ENCODE data around the gene ABHD16A. TPM values are rescaled to one million over a fixed set of nuclear protein-coding genes. Genes with fewer than 3 reads are reported as not detected.

The ABHD16A gene
- polyA plus RNA-seq, 1 donor from 2014 or later, result 130 TPM

DNA sequence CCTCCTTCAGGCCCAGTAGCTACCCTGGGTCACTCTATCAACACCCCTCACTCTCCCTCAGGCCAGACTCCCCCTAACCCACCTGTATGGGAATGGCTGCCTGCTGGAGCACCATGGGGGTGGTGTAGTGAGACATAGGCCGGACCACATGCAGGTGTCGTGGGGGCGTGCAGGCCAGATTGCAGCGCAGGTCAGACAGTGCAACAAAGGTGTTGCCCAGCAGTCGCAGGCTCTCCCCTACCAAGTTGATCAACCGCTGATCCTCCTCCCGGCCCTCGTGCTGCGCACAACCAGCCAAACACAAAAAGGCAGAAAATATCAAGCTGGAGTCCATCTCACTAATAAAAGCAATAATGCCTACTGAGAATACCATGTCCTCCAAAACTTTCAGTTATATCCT is 57.8 kb downstream of the ABHD16A start (continued):
- TF ChIP-seq, protein P1, sequence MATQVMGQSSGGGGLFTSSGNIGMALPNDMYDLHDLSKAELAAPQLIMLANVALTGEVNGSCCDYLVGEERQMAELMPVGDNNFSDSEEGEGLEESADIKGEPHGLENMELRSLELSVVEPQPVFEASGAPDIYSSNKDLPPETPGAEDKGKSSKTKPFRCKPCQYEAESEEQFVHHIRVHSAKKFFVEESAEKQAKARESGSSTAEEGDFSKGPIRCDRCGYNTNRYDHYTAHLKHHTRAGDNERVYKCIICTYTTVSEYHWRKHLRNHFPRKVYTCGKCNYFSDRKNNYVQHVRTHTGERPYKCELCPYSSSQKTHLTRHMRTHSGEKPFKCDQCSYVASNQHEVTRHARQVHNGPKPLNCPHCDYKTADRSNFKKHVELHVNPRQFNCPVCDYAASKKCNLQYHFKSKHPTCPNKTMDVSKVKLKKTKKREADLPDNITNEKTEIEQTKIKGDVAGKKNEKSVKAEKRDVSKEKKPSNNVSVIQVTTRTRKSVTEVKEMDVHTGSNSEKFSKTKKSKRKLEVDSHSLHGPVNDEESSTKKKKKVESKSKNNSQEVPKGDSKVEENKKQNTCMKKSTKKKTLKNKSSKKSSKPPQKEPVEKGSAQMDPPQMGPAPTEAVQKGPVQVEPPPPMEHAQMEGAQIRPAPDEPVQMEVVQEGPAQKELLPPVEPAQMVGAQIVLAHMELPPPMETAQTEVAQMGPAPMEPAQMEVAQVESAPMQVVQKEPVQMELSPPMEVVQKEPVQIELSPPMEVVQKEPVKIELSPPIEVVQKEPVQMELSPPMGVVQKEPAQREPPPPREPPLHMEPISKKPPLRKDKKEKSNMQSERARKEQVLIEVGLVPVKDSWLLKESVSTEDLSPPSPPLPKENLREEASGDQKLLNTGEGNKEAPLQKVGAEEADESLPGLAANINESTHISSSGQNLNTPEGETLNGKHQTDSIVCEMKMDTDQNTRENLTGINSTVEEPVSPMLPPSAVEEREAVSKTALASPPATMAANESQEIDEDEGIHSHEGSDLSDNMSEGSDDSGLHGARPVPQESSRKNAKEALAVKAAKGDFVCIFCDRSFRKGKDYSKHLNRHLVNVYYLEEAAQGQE (IDR thresholded peaks at IDR 0.05; ENCODE audit: borderline replicate concordance), result no peak

DNA sequence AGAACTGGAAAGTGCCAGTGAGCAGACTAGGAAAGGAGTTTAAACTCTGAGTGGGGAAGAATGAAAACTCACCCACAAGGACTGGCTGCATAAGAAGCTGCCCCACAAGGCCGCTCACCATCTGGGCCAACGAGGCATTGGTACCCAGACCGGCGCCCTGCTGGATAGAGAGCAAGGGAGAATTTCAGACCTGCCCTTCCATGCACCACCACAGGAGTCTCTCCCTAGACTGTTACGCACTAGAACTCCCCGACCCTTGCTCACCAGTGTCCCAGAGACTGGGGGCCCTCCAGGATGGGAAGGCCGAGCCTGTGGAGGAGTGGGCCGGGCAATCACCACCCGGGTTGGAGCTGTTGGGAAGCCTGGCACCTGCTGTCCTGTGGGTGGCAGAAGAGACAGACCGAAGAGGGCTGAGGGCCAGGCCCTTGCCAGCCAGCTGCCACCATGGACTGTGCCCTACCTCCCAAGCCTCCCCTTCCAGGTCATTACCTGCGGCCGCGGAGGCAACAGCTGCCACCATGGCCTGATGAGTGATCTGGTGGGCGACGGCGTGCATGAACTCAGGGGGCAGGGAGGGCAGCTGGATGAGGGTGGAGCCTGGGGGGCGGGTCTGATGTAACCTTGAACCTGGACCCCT is 59.2 kb downstream of the ABHD16A start:
- no peak overlapping the region for H3K9ac ChIP-seq (ENCODE audit: low read length)
- H3K36me3 ChIP-seq (ENCODE audit: insufficient read depth, low read length), result no peaks in the 10 kb centered on the region
- H3K4me2 ChIP-seq (ENCODE audit: low read length), result no peak overlapping the region
- no peaks in the 10 kb centered on the region for H4K20me1 ChIP-seq (ENCODE audit: insufficient read depth)
- H3K9me2 ChIP-seq (ENCODE audit: insufficient read depth, low read length), result no peaks in the 10 kb centered on the region
- H3K79me2 ChIP-seq (replicated peaks; ENCODE audit: insufficient read depth, low read length), result peaks cover 3% of the 10 kb centered on the region
- H3K9me3 ChIP-seq (ENCODE audit: low read length), result no peaks in the 10 kb centered on the region
- no peak overlapping the region for H3K4me3 ChIP-seq (ENCODE audit: low read length)
- no peak overlapping the region for H3K27ac ChIP-seq (ENCODE audit: low read length)
- no peaks in the 10 kb centered on the region for H3F3A ChIP-seq (ENCODE audit: insufficient read depth, low read length, poor library complexity, severe bottlenecking)
- TF ChIP-seq, protein P2, sequence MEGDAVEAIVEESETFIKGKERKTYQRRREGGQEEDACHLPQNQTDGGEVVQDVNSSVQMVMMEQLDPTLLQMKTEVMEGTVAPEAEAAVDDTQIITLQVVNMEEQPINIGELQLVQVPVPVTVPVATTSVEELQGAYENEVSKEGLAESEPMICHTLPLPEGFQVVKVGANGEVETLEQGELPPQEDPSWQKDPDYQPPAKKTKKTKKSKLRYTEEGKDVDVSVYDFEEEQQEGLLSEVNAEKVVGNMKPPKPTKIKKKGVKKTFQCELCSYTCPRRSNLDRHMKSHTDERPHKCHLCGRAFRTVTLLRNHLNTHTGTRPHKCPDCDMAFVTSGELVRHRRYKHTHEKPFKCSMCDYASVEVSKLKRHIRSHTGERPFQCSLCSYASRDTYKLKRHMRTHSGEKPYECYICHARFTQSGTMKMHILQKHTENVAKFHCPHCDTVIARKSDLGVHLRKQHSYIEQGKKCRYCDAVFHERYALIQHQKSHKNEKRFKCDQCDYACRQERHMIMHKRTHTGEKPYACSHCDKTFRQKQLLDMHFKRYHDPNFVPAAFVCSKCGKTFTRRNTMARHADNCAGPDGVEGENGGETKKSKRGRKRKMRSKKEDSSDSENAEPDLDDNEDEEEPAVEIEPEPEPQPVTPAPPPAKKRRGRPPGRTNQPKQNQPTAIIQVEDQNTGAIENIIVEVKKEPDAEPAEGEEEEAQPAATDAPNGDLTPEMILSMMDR (IDR thresholded peaks at IDR 0.05; ENCODE audit: poor library complexity, severe bottlenecking), result no peak
- TF ChIP-seq TAF1 (IDR thresholded peaks at IDR 0.05; ENCODE audit: low read depth) (no peak), EZH2 (IDR thresholded peaks at IDR 0.05; ENCODE audit: borderline replicate concordance, insufficient read depth, low read length, poor library complexity, severe bottlenecking) (no peak), RAD21 (conservative IDR thresholded peaks at IDR 0.05) (no peak), POLR2AphosphoS5 (IDR thresholded peaks at IDR 0.05) (no peak), MXI1 (conservative IDR thresholded peaks at IDR 0.05; ENCODE audit: poor library complexity, severe bottlenecking) (no peak), EP300 (conservative IDR thresholded peaks at IDR 0.05; ENCODE audit: poor library complexity, severe bottlenecking) (no peak), SMC3 (conservative IDR thresholded peaks at IDR 0.05; ENCODE audit: poor library complexity) (no peak)
- TF ChIP-seq, protein P1 (IDR thresholded peaks at IDR 0.05; ENCODE audit: borderline replicate concordance), result no peak
- H2AFZ ChIP-seq (ENCODE audit: low read depth, low read length), result no peak overlapping the region
- H3K27me3 ChIP-seq (ENCODE audit: insufficient read depth, low read depth, low read length), result no peaks in the 10 kb centered on the region

Data from neural cell (in vitro differentiated cells).